ENCODE results near the gene SUSD4.
"Not testable (repeated sequence)": the region's sequence is repeated elsewhere in the genome, so short reads cannot be mapped to it uniquely, and the experiment has no call there.

The SUSD4 gene

DNA sequence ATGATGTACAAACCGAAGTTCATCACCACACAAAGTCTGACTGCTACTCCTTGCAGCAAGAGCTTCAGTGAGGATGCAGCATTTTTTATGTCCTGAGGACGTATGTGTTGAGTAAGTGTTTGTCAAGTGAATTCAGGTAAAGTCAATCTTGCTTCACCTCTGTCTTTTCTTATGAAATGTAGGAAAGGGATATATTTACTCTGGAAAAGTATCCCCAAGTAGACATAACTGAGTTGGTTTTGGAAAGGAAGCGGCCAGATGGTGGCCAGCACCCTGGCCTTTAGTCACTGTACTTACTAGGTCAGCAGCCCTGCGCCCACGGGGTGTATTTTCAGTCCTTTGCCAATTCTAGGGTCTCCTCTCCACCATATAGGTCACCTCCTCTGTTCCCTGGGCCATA lies 75.2 kb downstream of the SUSD4 start:
- DNase-seq, result no peak

DNA sequence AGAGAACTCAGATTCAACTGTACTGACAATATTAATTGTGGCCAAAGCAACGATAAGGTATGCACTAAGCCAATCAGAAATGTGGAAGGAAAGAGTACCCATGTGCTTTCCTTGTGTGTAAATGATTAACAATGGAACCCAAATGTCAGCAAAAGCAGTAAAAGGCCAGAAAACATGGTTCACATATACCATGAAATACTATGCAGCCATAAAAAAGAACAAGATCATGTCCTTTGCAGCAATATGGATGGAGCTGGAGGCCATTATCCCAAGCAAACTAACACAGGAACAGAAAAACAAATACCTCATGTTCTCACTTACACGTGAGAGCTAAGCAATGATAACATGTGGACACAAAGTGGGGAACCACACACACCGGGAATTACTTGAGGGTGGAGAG lies 78.5 kb downstream of the SUSD4 start:
- DNase-seq, result no peak

DNA sequence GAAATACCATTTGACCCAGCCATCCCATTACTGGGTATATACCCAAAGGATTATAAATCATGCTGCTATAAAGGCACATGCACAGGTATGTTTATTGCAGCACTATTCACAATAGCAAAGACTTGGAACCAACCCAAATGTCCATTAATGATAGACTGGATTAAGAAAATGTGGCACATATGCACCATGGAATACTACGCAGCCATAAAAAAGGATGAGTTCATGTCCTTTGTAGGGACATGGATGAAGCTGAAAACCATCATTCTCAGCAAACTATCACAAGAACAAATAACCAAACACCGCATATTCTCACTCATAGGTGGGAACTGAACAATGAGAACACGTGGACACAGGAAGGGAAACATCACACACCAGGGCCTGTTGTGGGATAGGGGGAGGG lies 80.3 kb downstream of the SUSD4 start:
- DNase-seq, result not testable (repeated sequence)

DNA sequence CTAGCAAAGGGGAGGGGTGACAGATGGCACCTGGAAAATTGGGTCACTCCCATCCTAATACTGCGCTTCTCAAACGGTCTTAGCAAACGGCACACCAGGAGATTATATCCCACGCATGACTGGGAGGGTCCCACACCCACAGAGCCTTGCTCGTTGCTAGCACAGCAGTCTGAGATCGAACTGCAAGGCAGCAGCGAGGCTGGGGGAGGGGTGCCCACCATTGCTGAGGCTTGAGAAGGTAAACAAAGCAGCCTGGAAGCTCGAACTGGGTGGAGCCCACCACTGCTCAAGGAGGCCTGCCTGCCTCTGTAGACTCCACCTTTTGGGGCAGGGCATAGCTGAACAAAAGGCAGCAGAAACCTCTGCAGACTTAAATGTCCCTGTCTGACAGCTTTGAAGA lies 85.7 kb downstream of the SUSD4 start:
- not testable (repeated sequence) for DNase-seq

DNA sequence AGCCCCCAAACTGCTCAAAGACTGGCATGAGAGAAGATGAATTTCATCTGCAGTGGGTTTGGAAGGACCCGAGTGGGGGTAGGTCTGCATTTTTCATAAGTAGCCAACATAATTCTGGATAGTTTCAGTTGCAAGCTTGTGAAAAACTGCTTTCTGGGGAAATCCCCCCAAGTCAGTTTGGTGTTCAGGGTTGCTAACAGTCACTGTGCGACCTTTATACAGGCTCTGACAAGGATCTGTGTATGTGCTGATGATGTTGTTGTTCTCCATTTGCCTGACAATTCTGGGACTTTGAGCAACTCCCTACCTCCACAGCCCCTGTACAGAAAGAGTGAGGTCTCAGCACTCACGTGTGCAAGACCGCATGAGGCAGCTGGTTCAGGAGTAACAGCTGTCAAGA lies 87.9 kb downstream of the SUSD4 start:
- DNase-seq, result no peak

DNA sequence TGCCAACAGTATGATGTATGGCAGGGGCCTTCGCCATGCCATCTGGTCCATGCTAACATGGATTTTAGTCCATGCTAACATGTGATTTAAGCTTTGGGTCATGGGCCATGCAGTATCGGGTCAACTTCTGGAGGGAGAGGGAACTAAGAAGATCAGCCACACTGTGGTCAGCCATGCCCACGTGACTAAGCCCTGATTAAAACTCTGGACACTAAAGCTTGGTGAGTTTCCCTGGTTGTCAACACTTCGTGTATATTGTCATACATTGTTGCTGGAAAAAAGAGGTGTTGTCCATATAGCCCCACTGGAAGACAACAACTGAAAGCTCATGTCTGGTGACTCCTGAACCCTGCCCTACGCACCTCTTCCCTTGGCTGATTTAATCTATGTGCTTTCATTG lies 90.5 kb downstream of the SUSD4 start:
- no peak for DNase-seq

DNA sequence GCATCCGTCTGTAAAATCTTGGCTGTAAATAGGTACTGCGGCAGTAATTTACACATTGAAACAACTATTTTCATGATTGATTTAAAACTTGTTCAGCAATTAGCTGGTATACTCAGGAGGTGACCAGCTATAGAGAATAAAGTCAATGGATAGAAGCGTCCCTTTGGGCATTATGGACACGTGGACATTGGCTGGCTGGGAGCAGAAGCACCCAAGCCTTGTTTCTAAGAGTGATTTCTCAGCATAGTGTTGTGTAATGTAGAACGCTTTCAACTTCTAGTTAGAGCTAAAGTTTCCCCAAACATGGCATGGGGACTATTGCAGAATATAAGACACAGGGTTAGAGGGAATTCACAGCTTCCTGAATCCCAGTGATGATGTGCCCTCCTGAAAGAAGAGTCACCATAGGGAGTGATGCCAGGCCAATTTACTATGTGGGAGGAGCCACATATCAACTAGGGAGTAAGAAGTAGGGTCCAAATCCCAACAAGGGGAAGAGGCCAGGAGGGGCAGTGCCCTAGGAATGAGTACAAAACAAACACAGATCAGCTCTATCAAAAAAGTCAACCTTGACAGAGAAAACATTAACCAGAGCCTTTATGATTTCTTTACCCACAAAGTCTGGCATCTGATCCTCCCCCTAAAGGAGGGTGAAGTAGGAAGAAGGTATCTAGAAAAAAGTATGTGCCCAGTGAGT lies 92.7 kb downstream of the SUSD4 start:
- DNase-seq, result no peak

DNA sequence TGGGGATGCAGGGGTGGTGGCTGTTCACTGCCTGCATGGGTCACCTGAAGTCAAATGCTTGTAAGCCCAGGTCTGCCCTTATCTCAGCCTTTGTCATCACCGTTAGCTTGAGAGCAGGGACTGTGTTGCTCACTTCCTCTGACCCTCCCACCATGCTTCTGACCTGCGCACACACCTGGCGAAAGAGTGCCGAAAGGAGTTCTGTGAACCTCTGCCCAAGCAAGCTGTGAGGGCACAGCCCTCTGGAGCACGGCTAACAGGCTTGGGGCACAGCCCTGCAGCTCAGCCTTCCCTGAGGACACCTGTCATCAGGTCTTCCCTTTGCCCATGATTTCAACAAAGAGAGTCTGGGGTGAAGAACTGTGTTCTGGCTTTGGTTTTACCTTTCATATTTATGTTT lies 93.8 kb downstream of the SUSD4 start:
- no peak for DNase-seq

DNA sequence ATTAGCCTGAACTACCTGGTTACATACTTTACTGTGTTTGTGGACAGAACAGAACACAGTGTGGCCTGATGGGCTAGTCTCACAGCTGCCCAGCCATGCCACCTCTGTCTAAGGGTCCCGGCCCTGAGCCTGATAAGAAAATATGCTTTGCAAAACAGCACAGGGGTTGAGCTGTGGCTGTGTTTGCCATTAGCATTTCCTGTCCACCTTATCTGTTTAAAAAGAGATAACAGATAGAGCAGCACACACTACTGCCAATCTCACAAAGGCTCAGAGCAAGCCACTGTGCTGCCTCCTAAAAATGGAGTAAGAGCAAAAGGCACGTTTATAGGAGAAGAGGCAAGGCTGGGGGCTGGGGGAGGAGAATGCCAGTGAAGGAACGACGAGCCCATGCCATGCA lies 95.0 kb downstream of the SUSD4 start:
- no peak for DNase-seq

DNA sequence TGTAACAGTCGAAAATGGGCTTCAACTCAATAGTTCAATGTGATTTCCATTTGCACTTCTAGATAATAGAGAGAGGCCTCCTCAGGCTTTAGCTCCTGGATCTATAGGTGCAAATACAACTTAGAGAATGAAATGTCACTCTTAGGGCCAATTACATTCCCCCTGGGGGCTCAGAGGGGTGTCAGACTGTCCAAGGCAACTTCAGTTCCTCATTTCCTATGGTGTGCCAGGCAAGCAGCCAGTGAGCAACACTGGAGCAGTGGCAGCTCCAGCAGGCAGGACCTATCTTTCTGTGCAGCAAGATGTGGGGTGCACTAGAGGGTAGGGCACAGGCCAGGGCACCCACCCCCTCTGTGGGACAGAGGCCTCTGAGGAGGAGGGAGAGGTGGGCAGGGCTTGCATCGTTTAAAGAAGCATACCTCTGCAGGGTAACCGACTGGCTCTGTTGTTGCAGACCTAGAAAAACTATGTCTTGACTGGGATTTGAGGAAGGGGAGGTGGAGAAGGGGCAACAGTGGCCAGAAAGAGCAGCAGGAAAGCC lies 97.3 kb downstream of the SUSD4 start:
- DNase-seq, result no peak

DNA sequence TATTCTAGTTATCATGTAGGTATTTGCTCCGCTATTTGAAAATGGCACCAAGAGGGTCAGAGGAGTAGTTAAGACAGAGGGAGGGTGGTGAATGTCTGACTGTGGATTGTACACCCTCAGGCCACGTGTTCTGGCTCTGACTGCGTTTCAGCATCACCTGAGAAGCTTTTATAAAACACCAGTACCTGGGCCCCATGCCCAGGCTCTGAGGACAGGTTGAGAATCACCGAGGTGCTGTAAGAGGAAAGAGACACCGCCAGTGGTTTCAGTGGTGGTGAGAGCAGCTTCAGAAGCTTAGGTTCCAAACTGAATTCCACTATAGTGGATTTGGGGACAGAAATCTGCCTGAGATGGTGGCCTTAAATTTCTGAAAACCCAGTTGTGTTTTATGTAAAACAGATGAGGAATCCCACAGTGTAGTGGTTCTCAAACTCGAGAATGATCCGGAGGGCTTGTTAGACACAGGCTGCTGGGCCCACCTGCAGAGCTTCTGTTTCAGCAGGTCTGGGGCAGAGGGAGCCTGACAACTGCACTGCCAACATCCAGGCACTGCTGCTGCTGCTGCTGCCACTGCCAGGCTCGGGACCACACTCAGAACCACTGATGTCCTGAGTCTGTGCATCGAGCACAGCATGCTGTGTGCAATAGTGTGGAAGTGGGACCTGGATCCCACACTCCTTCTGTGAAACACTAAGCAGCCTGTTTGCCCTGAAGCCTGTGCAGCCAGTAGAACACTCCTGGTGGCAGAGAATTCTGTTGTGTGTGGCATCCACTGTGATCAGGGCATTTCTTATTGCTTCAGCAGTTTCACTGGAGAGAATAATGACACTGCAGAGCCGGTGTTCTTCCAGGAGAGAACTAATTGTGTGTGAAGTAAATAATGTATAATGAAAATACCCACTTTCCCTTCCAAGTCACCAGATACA lies 98.7 kb downstream of the SUSD4 start:
- DNase-seq, result no peak

DNA sequence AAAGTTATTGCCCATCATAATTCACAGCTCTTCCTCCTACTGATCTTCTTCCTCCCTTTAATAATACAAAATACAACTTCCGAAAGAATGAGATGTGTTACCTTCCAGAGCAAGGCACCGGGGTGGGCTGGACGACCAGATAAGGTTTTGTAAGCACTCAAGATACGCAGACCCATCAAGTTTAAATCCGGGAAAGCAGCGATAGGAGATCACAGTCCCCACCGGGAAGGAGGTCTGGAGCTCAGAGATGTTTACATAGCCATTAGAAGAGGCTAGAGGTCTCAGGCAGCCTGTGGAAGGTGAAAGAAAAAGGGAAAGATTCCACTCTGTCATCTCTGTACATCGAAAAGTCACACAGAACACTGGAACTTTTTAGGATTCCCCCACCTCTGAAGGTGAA lies 99.4 kb downstream of the SUSD4 start:
- DNase-seq, result no peak

DNA sequence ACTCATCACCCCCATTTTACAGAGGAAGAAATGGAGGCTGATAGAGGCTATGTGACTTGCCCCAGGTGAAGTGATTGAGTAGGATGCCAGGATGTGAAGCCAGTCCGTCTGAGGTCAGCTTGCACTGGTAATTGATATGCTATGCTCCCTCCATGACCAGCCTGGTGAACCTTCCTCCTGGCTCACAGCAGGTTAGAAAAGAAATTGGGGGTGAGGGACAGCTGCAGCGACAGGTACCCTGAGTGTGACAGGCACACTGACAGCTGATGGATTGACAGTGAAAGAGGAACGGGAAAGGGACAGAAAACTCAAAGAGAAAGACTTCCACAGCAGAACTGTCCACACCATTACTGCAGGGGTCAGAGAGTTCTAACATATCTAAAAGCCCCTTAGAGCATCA lies 102.1 kb downstream of the SUSD4 start:
- DNase-seq, result no peak

DNA sequence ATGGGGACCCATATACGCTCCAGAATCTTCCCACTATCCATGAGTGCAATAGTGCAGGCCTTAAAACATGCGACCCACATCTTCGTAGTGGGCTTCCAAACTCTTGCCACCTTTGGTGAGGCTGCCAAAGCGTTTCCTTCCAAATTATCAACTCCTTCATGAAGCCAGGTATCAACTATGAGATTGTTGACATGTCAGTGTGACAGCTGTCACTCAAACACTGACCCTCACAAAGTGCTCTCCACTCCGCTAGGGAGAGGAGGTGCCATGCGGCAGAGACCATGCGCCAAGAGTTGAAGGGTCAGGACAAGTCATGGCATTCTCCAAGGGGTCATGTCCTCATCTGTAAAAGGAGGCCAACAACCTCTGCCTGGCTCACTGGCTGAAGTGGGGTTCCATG lies 103.3 kb downstream of the SUSD4 start:
- no peak for DNase-seq

DNA sequence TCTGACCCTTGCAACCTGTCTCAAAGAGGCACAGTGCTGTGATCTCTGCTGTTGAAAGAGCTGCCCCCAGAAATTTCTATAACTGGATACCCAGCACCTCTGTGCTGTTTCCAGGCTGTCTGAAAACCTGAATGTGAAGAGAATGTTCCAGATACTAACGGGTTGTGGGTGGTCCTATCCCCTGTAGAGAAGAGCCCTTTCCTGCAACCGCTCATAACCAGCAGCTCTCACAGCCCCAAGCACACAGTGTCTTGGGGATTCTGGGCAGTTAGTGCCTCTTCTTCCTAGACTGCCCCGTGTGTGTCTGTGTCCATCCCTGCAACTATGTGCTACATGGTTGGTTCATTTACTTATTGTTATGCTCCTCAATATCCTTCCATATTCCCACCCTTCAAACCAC lies 104.5 kb downstream of the SUSD4 start:
- DNase-seq, result no peak

DNA sequence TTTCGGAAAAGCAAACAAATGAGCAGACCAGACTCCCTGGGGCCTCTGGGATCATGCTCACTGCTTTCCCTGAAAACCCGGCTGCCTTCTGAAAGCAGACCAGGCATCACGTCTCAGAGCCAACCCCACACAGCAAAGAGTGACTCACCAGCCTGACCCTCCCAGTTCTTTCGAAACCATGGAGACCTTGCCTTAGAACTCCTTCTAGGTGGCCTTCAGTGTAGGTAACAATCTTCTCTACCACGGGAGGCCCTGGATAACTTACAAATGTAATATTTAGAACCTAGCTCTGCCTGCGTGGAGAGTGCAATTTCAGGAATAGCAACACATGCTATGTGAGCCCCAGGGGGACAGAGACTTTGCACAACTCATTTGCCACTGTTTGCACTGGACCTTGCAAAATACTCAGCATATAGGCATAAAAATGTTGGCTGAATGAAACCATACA lies 105.2 kb downstream of the SUSD4 start:
- no peak for DNase-seq

DNA sequence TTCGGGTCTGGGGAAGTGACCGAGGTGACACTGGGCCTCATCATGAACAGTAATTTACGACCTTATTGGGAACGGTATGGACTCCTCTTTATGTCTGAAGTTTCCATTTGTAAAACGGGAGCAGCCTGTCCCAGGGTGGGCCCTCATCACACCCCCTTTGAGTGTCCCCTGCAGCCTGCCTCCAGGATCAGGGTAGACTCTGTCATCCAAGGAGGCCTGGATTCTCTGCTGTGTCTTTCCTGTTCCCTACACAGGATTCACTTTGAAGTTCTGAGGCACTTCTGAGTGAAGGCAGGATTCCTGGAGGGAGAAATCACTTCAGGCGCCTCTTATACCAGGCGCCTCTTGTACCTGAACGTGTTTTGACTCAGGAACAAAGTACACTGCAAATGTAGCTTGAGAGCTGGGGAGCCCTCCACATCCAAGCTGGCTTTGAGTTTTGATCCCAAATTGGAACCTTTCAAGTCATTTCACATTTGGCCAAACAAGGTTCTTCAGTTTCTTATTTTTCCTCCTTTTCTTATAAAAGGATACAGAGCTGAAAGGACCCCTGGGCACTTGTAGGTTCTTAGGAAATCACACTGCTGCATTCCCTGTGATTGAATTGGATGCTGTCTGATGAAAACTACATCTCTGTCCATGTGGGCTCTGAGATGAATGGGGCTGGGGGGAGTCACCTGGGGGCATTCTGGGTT lies 106.0 kb downstream of the SUSD4 start:
- DNase-seq, result no peak

DNA sequence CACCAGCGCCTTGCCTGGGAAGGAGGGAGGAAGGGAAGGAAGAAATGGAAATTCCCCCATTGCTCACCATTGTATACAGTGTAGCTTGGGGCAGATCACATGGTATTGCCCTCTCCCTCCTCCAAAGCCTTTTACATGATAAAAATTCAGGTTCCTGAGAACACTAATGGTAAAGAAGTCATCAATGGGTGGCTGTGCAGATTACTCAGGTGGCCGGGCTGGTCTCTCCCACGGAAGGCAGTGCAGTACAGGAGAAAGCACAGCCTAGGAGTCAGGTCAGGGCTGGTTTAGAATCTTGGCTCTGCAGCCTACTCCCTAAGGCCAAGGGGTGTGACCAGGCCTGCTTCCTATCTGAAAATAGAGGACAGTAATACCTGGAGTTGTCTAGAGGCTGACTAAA lies 107.9 kb downstream of the SUSD4 start:
- no peak for DNase-seq

DNA sequence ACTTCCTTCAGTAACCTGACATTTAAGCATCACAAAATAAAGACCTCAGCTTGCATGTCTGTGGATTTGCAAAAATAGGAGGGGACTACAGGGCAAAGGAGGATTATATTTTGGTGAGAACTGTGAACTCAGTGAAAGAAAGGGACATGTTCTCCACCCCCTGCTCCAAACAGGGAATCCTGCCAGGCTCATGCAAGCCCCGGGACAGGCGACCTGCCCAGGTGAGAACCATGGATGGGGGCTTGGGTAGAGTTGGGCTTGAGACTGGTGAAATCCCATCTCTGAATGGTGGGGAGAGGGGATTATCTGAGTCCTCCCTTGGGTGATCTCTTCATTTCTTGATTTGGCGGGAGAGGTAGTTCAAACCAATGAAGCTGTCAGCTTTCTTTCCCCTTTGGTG lies 110.1 kb downstream of the SUSD4 start:
- no peak for DNase-seq

DNA sequence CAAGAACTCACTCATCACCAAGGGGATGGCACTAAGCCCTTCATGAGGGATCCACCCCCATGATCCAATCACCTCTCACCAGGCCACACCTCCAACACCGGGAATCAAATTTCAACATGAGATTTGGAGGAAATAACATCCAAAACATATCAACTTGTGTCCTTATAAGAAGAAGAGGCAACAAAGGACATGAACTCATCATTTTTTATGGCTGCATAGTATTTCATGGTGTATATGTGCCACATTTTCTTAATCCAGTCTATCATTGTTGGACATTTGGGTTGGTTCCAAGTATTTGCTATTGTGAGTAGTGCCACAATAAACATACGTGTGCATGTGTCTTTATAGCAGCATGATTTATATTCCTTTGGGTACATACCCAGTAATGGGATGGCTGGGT lies 112.6 kb downstream of the SUSD4 start:
- DNase-seq, result not testable (repeated sequence)

DNA sequence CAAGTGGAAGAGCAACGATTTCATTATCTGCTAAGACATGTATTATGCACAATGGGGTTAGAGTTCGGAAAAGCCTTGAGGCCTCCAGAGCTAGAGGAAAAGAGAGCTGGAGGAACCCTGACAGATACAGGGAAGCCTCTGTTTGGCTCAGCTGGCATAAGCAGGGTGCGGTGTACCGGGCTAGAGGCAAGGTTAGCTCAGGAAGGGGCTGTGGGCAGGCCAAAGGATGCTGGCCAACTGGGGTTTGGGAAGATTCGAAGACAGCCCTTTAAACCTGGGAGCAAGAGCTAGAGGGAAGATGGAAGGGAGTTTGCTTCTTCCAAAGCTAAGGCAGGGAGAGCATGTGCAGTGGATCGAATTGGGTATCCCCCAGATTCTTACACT lies 113.4 kb downstream of the SUSD4 start:
- DNase-seq, result no peak

DNA sequence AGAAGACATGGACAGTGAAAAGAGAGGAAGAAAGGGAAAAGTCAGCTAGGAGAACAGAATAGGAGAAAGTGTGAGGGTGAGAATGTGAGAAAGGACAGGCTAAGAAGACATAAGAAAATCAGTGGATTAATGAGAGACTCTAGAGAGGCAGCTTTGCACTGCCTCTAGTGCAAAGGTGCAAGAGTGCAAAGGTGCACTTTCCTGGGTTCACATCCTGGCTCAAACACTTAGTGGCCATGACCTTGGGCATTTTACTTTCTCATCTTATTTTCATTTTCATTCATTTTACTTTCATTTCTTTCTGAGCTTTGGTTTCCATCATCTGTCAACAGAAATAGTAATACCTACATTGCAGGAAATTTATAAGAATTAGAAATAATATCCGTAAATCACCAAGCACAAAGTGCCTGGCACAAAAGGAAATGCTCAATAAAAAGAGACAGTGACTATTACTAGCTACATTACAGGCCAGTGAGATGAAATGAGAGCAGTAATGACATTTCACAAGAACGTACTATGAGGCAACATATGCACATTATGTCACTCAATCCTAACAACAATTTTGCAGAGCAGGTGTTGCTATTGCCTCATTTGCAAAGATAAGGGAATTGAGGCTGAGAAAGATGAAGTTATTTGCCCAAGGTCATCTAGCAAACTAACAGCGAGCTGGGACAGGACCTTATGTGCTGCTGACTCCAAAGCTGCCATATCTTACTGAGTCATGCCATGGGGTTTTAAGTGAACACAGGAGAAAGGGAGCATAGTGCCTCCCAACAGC lies 113.9 kb downstream of the SUSD4 start:
- DNase-seq, result no peak

DNA sequence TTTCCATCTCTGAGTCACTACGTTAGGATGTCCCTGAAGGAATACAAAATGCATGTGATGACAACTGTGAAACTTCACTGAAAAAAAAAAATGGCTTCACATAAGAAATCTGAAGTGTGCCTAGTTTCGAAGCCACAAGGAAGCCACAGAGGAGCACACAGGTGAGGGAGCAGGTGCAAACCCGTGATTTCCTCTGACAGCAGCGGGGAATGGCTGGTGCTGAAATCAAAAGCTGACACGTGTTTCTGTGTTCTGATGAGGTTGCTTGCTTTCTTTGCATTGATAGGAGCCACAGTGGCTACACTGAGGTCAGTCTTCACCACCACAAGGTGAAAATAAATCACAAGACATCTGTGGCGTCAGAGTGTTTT lies 115.2 kb downstream of the SUSD4 start:
- DNase-seq, result no peak
